Globus pallidus (tissue), 1 donor: ENCODE measurements around the gene COL4A4.
"Not testable (repeated sequence)": the region's sequence is repeated elsewhere in the genome, so short reads cannot be mapped to it uniquely, and the experiment has no call there.

Source experiments
- DNase-seq: peaks from one replicate; pipeline ENCODE4 v3.0.0-alpha.2; 2015; ENCODE audit warnings: low spot score

Gene COL4A4

DNA sequence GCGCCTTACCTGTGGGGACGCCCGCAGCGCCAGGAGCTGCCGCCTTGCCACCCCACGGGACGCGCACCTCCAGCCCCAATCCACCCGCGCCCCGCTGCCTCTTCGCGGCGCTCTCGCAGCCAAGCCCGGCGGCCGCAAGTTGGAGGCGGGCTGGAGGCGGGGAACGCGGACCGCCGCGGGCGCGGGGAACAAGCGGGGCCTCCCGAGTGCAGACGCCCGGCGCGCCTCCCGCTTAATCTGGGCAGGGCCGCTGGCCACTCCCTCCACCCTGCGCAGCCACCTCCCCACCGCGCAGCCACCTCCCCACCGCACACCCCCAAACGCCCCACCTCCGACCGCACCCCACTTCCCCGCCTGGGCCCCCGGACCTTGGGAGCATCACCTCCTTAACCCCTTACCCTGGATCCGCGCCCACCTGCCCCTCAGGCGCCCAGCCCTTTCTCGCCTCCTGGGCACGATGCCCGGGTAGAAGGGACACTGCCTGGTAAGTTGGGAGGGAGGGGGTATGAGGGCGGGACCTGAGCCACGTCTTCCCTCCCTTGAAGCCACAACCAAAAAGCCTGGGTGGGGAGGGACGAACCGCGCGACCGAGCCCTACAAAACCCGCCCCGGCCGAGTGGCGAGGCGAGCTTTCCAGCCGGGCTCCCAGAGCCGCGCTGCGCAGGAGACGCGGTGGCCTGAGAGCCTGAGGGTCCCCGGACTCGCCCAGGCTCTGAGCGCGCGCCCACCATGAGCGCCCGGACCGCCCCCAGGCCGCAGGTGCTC, at the start of gene COL4A4, which contains the start of gene COL4A3:
TSS of gene COL4A4 (minus strand) at position 208 of the 765 bp plus-strand sequence. CDS start 16,722 bp downstream, outside the sequence.
TSS of gene COL4A3 (plus strand) at position 627 of the 765 bp plus-strand sequence. CDS start at position 730, 103 bp downstream.
- no peak for DNase-seq

DNA sequence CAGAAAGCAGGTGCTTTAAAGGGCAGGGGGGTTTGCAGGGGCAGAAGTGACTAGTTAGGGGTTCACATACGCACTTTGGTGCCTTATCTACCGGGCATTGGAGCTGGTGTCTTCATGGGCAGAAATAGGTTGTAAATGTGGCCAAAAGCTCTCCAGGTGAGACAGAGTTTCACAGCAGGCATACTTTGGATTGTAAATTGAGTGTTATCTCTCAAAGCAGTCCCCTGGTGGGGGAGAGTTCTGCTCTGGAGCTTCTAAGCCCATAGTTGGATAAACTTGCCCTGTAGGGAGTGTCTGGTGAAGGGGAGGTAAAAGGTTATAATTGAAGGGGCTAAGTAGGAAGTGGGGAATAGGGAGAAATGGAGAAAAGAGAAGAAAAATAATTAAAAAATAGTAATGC, 43.6 kb upstream of the COL4A4 start:
- no peak for DNase-seq

DNA sequence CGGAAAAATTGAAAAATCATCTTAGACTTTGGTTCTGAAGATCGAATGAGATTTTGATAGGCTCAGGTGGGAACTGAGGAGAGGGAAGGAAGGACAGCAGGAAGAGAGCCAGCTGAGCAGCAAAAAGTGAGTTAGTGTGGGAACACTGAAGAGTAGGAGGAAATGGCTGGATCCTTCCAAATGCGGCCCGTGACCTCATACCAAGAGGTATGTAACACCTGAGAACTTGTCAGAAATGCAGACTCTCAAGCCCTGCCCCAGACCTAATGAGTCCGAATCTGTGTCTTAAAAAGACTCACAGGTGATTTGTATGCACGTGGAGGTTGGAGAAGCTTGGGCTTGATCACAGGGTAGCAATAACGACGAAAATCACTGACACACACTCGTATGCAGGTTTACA, 42.4 kb upstream of the COL4A4 start:
- DNase-seq: no peak

GRCh38 chr2:227205701-227206100, 41.7 kb upstream of the COL4A4 start:
- DNase-seq: no peak

GRCh38 chr2:227204452-227204851, 40.4 kb upstream of the COL4A4 start:
- no peak for DNase-seq

GRCh38 chr2:227201771-227202170, 37.8 kb upstream of the COL4A4 start:
- DNase-seq: no peak

GRCh38 chr2:227198866-227199265, 34.9 kb upstream of the COL4A4 start:
- no peak for DNase-seq

- no peak for DNase-seq
Measured at GRCh38 chr2:227194219-227194618, 30.2 kb upstream of the COL4A4 start.

GRCh38 chr2:227192491-227192890, 28.5 kb upstream of the COL4A4 start:
- no peak for DNase-seq

- DNase-seq: no peak
Measured at GRCh38 chr2:227191367-227191766, 27.4 kb upstream of the COL4A4 start.

DNA sequence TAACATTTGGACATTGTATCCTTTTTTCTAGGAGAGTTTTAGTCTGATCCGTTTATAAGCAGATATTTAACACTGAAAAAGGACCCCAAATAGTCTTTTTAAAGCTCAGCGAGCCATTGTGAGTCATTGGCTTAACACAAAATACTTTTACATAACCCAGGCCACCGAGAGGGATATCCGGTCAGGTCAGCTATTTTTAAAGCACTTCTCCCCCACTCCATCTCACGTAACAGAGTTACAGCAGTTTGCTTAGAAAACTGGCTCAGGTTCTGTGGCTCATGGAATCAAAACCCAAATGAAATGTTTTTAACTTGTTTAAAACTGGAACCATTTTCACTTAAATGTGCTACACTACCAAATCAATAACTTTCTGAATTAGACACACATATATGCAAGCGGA, 24.3 kb upstream of the COL4A4 start:
- no peak for DNase-seq

GRCh38 chr2:227186751-227187150, 22.7 kb upstream of the COL4A4 start:
- DNase-seq: no peak

DNA sequence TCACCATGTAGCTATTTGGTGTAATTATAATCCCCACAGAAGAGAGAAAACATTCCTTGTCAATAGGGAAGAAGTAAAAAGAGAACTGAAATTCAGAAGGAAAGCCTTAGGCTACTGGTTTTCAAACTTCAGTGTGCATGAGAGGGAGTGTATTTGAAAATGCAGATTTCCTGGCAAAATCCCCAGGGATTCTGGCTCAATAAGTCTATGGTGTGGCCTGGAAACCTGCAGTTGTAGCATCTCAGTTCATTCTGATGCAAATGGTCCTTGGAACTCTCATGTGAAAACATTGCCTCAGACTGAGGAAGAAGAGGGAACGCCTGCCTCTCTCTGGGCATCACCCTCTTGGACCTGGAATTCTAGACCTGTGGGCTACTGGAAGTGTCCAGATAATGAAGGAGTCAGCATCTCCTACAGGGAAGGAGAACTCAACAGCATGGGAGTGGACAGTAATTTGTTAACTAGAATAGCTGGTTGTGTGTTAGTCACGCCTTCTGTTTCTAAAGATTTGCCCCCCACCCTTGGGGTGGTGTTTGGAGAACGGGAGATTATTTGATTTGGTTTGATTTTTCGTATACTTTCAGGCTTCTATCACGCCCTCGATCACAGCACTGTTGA, 21.7 kb upstream of the COL4A4 start:
- no peak for DNase-seq

DNA sequence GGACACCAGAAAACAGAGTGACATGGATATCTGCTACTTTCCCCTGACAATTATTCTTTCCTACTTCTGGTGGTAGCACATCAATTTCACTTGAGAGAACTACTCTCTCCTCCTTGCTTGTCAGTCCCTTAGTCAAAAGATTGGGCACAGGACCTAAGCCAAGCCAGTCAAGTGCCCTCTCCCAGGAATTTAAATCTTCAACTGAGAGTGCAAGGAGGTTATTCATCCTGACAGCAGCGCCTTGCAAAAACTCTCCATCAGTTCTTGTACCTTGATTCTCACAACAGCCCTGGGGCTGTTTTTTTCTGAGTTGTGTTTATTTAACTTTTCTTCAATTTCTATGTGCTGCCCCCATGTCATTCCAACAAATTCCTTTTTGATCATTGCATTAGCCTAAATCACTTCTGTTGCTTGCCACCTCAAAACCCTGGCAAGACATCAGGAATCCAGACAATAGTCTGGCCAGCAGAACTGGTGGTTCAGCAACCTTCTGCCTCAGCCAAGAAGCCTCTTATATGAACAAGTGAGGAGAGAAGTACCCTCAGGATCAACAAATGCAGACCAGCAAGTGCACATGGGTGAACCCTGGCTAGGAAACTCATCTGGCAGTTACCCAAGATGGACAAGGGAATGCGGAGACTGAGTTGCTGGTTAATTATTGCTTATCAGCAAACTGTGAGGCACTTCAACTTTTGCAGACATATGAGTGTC, 19.8 kb upstream of the COL4A4 start:
- no peak for DNase-seq

- no peak for DNase-seq
Measured at GRCh38 chr2:227182765-227183164, 18.8 kb upstream of the COL4A4 start.

- DNase-seq: no peak
Measured at GRCh38 chr2:227180770-227181169, 16.8 kb upstream of the COL4A4 start.

GRCh38 chr2:227179988-227180685, 16.1 kb upstream of the COL4A4 start:
- peak; percentile 29 for DNase-seq

- DNase-seq: no peak
Measured at GRCh38 chr2:227177592-227178336, 13.8 kb upstream of the COL4A4 start.

GRCh38 chr2:227171779-227172178, 7.8 kb upstream of the COL4A4 start:
- not testable (repeated sequence) for DNase-seq

- DNase-seq: no peak
Measured at GRCh38 chr2:227164763-227165291, 822 bp upstream of the COL4A4 start.

DNA sequence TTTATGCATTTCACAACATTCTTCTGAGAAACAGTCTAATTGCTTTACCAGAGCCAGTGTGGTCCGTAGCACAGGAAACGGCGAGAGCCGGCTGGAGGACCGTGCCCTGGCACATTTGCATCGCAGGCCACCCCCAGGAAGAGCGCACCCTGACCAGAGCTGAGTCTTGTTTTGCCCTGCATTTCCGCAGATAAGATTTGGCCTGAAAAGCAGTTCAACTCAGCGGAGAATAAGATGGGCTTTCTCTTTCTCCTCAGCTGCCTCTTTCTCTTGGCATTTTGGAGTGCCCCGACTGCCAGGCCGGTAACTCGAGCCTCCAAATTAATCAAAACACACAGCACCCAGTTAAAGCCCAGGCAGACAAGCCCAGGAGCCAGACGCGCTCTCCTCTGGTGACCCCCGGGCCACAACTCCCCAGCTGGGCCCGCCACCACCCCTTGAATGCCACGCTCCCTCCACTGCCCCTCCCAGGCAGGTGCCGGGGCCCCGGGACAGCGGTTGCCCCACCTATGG, 464 bp downstream of the COL4A4 start:
- DNase-seq: no peak
